ENCODE results near the gene CBX8. TPM values are rescaled to one million over a fixed set of nuclear protein-coding genes. Genes with fewer than 3 reads are reported as not detected.
A peak's percentile ranks its signal among the peaks of the same experiment; 100 is the strongest.

CBX8 gene
- total and polyA plus RNA-seq, 2 of the 13 experiments (the other 11 are each of a cell fraction or from before 2014, with no cell fraction given): 0.34 to 12.6 TPM

- Histone ChIP-seq H3K27me3 (ENCODE audit: control insufficient read depth in 1 of 2, insufficient read depth in 2 of 2, low read length in 2 of 2) (peaks cover 0 to 11% of the 10 kb centered on the region in 2 experiments; a peak in 4 of 5 replicates), H3K27ac (ENCODE audit: extremely low read length, insufficient read depth, low read length) (no peak overlapping the region), H3K4me3 (replicated peaks in 1 of 3; ENCODE audit: insufficient read depth in 1 of 3, low read depth in 2 of 3, low read length in 3 of 3) (no peak overlapping the region), H3K79me2 (ENCODE audit: insufficient read depth, low read length) (peaks cover 11% of the 10 kb centered on the region), H3K4me1 (ENCODE audit: insufficient read depth, low read length) (peaks cover 35% of the 10 kb centered on the region), H3K36me3 (replicated peaks in 1 of 2; ENCODE audit: control insufficient read depth in 1 of 2, insufficient read depth in 2 of 2, low read length in 2 of 2) (peaks cover 23 to 35% of the 10 kb centered on the region in 2 experiments), H3K4me2 (ENCODE audit: low read depth, low read length) (no peak overlapping the region), H3K9ac (ENCODE audit: insufficient read depth, low read depth, low read length) (no peak overlapping the region), H3K9me3 (ENCODE audit: low read length) (no peaks in the 10 kb centered on the region), H4K20me1 (ENCODE audit: insufficient read depth, low read length) (peaks cover 18% of the 10 kb centered on the region; the same call in 1 of the 2 replicates), H2AFZ (ENCODE audit: low read length) (no peak overlapping the region)
- CTCF ChIA-PET (ENCODE audit: low intra/inter-chr PET ratio, low total read pairs): no interaction called here
- BruUV-seq (replicated peaks): no TSS peak
- no peak for ATAC-seq
- no peak for TF ChIP-seq ZNF678 (CRISPR knock-in tag; IDR thresholded peaks at IDR 0.05)
- TF ChIP-seq, protein P1, sequence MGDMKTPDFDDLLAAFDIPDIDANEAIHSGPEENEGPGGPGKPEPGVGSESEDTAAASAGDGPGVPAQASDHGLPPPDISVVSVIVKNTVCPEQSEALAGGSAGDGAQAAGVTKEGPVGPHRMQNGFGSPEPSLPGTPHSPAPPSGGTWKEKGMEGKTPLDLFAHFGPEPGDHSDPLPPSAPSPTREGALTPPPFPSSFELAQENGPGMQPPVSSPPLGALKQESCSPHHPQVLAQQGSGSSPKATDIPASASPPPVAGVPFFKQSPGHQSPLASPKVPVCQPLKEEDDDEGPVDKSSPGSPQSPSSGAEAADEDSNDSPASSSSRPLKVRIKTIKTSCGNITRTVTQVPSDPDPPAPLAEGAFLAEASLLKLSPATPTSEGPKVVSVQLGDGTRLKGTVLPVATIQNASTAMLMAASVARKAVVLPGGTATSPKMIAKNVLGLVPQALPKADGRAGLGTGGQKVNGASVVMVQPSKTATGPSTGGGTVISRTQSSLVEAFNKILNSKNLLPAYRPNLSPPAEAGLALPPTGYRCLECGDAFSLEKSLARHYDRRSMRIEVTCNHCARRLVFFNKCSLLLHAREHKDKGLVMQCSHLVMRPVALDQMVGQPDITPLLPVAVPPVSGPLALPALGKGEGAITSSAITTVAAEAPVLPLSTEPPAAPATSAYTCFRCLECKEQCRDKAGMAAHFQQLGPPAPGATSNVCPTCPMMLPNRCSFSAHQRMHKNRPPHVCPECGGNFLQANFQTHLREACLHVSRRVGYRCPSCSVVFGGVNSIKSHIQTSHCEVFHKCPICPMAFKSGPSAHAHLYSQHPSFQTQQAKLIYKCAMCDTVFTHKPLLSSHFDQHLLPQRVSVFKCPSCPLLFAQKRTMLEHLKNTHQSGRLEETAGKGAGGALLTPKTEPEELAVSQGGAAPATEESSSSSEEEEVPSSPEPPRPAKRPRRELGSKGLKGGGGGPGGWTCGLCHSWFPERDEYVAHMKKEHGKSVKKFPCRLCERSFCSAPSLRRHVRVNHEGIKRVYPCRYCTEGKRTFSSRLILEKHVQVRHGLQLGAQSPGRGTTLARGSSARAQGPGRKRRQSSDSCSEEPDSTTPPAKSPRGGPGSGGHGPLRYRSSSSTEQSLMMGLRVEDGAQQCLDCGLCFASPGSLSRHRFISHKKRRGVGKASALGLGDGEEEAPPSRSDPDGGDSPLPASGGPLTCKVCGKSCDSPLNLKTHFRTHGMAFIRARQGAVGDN (CRISPR knock-in tag; IDR thresholded peaks at IDR 0.05): 0 out of 2 replicates have a peak, but pooled peaks have one; percentile 20
- 96% methylated on average over 7 of the region's 18 CpGs for WGBS (ENCODE audit: low lambda C conversion rate)
- in situ Hi-C loops (cut with HindIII; ENCODE audit: extremely low pct_ligation_motif_present, low pct_unique_long_range_greater_than_20kb) (no loop called here), intact Hi-C loops (cut with micrococcal nuclease; ENCODE audit: unreplicated experiment) (no loop called here)
- POLR2A ChIA-PET: no interaction called here
- no peak for FAIRE-seq
- DNase-seq (ENCODE audit: low spot score): no peak
These were observed 13.0 kb downstream of the CBX8 start for GRCh38 chr17:79783891-79784290.

All from HepG2 (cell line).